Activated T-cell treated with anti-CD3 and anti-CD28 coated beads, Interleukin-2, amount 50 U/mL, for 24 hours (primary cell): ENCODE measurements around the gene VCPKMT.

Experiments used
- DNase-seq: peaks from one replicate; pipeline ENCODE4 v3.0.0-alpha.2; 2020
- H3K27ac Mint-ChIP-seq: 2 replicates; pipeline ENCODE4 v1.8.0; 2020; ENCODE audit warnings: mild to moderate bottlenecking, mixed read lengths
- H3K27me3 Mint-ChIP-seq: 2 replicates; pipeline ENCODE4 v1.8.0; 2020; ENCODE audit warnings: mixed read lengths
- H3K36me3 Mint-ChIP-seq: 2 replicates; pipeline ENCODE4 v1.8.0; 2020; ENCODE audit warnings: low read depth, mixed read lengths
- H3K4me1 Mint-ChIP-seq: 2 replicates; pipeline ENCODE4 v1.8.0; 2020; ENCODE audit warnings: low read depth, mixed read lengths
- H3K4me3 Mint-ChIP-seq: 2 replicates; pipeline ENCODE4 v1.8.0; 2020; ENCODE audit warnings: mild to moderate bottlenecking, moderate library complexity, mixed read lengths
- H3K9me3 Mint-ChIP-seq: 2 replicates; pipeline ENCODE4 v1.8.0; 2020; ENCODE audit warnings: mixed read lengths

VCPKMT gene

DNA sequence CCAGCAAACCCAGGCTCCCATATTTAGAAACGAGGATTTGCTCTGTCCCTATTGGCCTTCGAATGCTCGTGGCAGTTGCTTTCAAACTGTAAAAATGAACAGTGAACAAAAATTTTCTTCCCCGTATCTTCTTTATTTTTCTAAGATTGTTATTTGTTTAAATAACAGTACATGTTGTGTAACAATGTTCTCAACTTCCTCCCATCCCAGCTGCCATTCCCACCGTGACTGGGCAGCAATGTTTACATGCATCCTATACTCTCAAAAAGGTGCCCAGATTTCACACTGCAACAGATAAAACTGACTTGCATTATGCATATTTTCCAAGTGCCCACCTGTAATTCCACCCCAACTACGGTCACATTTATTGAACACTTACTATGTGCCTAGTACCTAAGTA, 12.8 kb downstream of the VCPKMT start:
- H3K27ac Mint-ChIP-seq = peak overlapping the region; percentile 91
- H3K36me3 Mint-ChIP-seq = peaks cover 66% of the 10 kb centered on the region
- H3K9me3 Mint-ChIP-seq = no peaks in the 10 kb centered on the region
- no peak for DNase-seq
- no peaks in the 10 kb centered on the region for H3K27me3 Mint-ChIP-seq
- peak overlapping the region; percentile 64 for H3K4me3 Mint-ChIP-seq
- H3K4me1 Mint-ChIP-seq = peaks cover 53% of the 10 kb centered on the region

DNA sequence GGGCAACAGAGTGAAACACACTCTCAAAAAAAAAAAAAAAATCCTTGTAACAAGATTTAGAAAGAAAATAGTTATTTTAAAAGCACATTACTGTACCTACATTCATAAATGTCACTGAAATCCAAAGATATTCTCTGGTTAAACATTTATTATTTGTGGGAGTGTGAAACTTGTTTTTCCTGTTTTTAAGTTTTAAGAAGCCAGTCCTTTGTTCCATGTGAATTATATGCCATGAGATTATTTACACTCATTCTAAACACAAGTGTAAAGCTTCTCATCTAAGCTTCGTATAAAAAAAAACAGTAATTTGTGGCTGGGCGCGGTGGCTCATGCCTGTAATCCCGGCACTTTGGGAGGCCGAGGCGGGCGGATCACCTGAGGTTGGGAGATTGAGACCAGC, 15.0 kb downstream of the VCPKMT start:
- H3K27ac Mint-ChIP-seq = no peak overlapping the region

DNA sequence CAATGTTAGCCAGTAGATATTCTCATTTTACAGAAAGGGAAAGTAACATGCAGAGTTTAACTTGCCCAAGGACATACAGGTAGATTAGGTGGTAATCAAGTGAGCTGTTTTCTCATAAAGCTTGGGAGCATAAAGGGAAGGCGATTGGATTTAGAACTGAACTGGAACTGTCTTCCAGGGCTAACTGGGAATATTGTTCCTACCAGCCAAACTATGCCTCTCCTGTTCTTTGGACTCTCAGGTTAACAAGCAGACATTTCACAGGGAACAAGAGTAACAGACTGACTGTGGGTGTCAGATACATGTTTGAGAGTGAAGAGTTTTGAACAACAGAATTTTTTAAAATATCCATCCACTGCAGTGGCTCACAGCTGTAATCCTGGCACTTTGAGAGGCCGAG, 15.6 kb downstream of the VCPKMT start:
- Mint-ChIP-seq H3K4me3 (no peak overlapping the region), H3K27ac (peak overlapping the region; percentile 62), H3K36me3 (peaks cover 41% of the 10 kb centered on the region), H3K9me3 (no peaks in the 10 kb centered on the region), H3K4me1 (peaks cover 75% of the 10 kb centered on the region), H3K27me3 (no peaks in the 10 kb centered on the region)
- no peak for DNase-seq

More for the DNA sequence above, 15.0 kb downstream of the VCPKMT start:
- Mint-ChIP-seq H3K4me1 (peaks cover 69% of the 10 kb centered on the region), H3K36me3 (peaks cover 46% of the 10 kb centered on the region), H3K27me3 (no peaks in the 10 kb centered on the region), H3K9me3 (no peaks in the 10 kb centered on the region), H3K4me3 (no peak overlapping the region)
- DNase-seq = no peak

DNA sequence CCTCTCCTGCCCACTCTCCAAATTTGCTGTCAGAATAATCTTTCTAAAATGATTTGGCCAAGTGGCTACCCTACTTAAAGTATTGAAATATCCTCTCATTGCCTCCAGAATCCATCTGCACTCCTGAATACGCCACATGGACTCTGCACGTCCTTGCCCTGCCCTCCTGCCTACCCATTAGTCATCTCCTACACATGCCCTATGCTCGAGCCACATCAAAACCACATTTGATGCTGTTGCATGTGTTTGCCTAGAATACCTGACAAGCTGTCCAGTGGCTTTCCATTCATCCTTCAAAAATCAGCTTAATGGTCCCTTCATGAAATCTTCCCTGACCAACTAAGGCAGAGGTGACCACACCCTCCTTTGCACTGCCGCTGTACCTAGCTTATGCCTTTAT, 17.0 kb downstream of the VCPKMT start:
- peaks cover 74% of the 10 kb centered on the region for H3K4me1 Mint-ChIP-seq
- DNase-seq = no peak
- peak overlapping the region; percentile 47 for H3K27ac Mint-ChIP-seq
- H3K36me3 Mint-ChIP-seq = peaks cover 36% of the 10 kb centered on the region
- peak overlapping the region; percentile 0 for H3K4me3 Mint-ChIP-seq
- no peaks in the 10 kb centered on the region for H3K27me3 Mint-ChIP-seq
- no peaks in the 10 kb centered on the region for H3K9me3 Mint-ChIP-seq

DNA sequence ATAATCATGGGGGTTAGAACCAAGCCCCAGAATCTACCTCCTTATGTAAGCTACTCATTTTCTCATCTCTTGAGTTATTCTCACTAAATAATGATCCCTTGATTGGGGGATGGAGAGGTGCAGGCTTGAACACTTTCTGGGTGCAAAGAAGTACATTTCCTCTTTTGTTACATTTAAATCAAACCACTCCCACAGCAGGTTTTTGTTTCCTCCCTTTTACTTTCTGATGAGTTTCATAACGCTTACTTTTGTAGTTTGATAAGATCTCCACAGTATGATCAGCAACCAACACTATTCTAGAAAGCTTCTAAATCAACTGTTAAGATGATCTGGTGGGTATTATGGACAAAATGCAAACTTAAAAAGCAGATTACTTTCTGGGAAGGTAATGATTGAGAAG, 20.5 kb downstream of the VCPKMT start:
- Mint-ChIP-seq H3K36me3 (peaks cover 10% of the 10 kb centered on the region), H3K27ac (peak overlapping the region; percentile 82), H3K4me3 (peak overlapping the region; percentile 4), H3K4me1 (peaks cover 82% of the 10 kb centered on the region), H3K9me3 (no peaks in the 10 kb centered on the region), H3K27me3 (no peaks in the 10 kb centered on the region)
- no peak for DNase-seq

DNA sequence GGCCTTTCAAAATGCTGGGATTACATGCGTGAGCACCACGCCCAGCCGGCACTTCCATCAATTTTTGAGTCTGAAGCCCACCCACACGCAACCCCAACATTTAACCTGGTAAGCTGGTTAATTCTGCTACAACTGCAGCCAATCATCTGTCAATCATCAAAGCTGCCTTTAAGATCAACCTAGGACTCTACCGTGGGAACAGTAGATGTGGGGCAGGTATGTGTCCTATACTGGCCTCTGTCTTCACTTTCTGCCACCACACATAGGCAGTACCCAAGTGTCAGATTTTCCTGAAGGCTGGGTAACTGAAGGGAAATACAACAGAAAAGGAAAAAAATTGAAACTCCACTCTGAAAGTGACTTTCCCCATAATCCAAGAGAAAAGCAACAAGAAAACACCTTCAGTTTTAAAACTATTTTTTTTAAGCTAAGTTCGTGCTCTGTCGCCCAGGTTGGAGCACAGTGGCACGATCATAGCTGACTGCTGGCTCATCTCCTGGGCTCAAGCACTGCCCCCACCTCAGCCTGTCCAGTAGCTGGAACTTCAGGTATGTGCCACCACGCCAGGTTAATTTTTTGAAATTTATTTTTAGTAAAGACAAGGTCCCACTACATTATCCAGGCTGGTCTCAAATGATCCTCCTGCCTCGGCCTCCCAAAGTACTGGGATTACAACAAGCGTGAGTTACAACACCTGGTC, 22.2 kb downstream of the VCPKMT start:
- no peak overlapping the region for H3K27ac Mint-ChIP-seq
- no peaks in the 10 kb centered on the region for H3K27me3 Mint-ChIP-seq
- peaks cover 4% of the 10 kb centered on the region for H3K36me3 Mint-ChIP-seq
- DNase-seq = no peak
- peaks cover 78% of the 10 kb centered on the region for H3K4me1 Mint-ChIP-seq
- H3K9me3 Mint-ChIP-seq = no peaks in the 10 kb centered on the region
- H3K4me3 Mint-ChIP-seq = no peak overlapping the region

DNA sequence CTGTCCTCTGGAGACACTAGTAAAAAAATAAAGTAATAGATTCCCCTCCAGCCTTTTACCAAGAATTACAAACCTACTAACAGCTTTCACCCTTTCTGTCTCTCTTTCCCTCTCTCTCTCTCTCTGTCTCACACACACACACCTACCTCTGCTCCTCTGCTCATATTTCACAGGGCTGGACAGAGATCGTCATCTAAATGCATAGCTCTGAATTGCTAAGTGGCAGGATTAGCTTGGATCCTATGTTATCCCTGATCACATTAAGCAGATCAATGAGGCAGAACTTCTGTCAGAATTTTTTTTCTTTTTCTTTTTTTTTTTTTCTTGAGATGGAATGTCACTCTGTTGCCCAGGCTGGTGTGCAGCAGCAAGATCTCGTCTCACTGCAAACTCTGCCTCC, 22.9 kb downstream of the VCPKMT start:
- H3K36me3 Mint-ChIP-seq = peaks cover 7% of the 10 kb centered on the region
- no peak for DNase-seq
- H3K9me3 Mint-ChIP-seq = no peaks in the 10 kb centered on the region
- peaks cover 79% of the 10 kb centered on the region for H3K4me1 Mint-ChIP-seq
- H3K4me3 Mint-ChIP-seq = no peak overlapping the region
- no peaks in the 10 kb centered on the region for H3K27me3 Mint-ChIP-seq
- H3K27ac Mint-ChIP-seq = peak overlapping the region; percentile 2

DNA sequence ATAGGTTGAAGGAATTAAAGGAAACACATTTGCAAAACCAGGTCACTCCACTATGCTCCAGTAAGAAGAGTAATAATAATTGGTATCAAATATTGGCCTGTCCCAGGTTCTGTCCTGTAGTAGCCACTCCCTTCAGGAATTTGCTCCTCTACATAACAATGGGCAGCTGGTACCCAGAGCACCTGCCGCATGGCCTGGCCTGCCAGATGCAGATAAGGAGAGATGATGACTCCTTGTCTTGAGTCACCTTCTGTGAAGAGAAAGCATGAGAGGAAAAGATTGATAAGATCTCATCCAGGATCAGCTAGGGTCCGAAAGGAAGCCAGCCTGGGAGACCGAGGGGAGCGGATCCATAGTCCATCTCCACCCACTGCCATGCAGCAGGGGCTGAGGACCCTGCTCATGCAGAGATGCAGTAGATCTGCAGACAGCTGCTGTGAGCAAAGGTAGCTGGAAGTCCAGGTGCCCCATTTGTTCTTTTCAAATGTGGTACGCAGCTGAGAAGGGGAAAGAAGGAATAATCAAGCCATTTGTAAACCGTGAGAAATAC, 24.3 kb downstream of the VCPKMT start:
- peaks cover 8% of the 10 kb centered on the region for H3K36me3 Mint-ChIP-seq
- no peak for DNase-seq
- H3K9me3 Mint-ChIP-seq = no peaks in the 10 kb centered on the region
- H3K27ac Mint-ChIP-seq = peak overlapping the region; percentile 16
- no peak overlapping the region for H3K4me3 Mint-ChIP-seq
- H3K4me1 Mint-ChIP-seq = peaks cover 85% of the 10 kb centered on the region
- H3K27me3 Mint-ChIP-seq = no peaks in the 10 kb centered on the region

DNA sequence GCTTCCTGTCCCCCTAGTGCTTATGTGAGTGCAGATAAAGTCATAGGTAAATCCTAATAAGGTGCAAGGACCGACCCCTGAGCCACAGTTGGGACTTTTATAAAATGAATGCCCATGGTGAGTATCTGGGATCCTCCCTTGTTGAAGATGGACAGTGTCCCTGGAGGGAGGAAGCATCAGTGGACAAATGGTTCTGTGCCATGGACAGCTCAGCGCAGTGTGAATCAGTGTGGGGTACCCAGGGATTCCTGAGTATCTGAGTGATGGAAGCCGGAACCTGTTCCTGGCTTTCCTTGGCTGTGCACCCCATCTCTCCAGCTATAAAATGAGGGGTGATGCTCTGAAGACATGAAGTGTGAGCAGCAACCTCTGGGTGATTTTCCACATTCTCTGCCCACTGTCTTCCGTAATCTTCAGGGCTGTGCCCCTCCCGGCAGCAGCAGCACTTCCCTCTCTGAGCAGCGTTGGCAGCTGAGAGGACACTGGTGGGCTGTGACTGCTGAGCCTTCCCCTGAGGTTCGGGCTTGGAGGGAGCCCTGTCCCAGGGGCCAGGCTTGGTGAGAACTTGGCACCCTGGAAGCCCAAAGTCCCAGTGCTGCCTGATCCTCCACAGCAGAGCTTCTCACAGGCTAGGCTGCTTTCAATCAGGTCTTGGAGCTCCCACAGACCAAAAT, 25.0 kb downstream of the VCPKMT start:
- Mint-ChIP-seq H3K9me3 (no peaks in the 10 kb centered on the region), H3K27ac (peak overlapping the region; percentile 6), H3K4me3 (no peak overlapping the region), H3K4me1 (peaks cover 84% of the 10 kb centered on the region), H3K36me3 (peaks cover 8% of the 10 kb centered on the region), H3K27me3 (no peaks in the 10 kb centered on the region)
- DNase-seq = no peak

DNA sequence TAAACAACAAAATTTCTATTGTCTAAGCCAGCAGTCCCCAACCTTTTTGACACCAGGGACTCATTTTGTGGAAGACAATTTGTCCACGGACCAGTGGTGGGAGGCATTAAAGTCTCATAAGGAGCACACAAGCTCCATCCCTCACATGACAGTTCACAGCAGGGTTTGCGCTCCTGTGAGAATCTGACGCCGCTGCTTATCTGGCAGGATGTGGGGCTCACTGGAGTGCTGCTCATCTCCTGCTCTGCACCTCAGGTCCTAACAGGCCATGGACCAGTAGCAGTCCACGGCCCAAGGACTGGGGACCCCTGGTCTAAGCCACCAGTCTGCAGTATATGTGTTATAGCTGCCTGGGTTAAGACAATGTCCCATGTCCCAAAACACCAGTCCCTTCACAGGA, 27.2 kb downstream of the VCPKMT start:
- peaks cover 90% of the 10 kb centered on the region for H3K4me1 Mint-ChIP-seq
- H3K27ac Mint-ChIP-seq = peak overlapping the region; percentile 77
- DNase-seq = peak; percentile 52
- H3K9me3 Mint-ChIP-seq = no peaks in the 10 kb centered on the region
- H3K27me3 Mint-ChIP-seq = no peaks in the 10 kb centered on the region
- H3K36me3 Mint-ChIP-seq = peaks cover 13% of the 10 kb centered on the region
- no peak overlapping the region for H3K4me3 Mint-ChIP-seq

DNA sequence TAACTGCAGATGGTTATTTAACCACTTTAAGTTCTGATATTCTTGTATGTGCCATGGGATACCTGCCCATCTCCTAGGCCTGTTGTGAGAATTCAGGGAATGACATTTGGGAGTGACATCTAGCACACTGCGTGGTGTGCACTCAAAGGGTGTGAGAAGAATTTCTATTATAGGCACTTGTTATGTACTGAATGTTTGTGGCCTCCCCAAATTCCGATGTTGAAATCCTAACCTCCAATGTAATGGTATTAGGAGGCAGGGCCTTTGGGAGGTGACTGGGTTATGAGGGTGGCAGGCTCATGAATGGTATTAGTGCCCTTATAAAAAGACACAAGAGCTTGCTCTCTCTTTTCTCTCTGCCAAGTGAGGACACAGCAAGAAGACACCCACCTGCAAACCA, 27.6 kb downstream of the VCPKMT start:
- no peak for DNase-seq
- Mint-ChIP-seq H3K27ac (peak overlapping the region; percentile 77), H3K4me3 (no peak overlapping the region), H3K4me1 (peaks cover 92% of the 10 kb centered on the region), H3K27me3 (no peaks in the 10 kb centered on the region), H3K36me3 (peaks cover 13% of the 10 kb centered on the region), H3K9me3 (no peaks in the 10 kb centered on the region)

DNA sequence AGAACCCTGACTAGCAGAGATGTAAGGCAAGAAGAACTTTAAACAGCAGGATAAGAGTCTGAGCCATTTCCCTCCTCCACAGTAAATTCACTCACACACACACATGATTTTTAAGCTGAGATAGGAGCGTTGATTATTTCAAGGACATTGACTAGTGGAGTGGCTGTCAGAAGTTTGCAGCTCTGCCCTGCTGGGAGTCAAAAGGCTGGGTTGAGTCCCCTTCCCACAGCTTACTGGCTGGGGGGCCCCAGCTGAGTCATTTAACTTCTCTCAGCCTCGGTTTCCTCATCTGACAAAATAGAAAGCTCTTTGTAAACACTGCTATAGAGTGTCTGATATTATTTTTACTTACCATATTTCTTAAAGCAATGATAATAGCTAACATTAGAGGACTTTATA, 28.3 kb downstream of the VCPKMT start:
- DNase-seq = no peak
- Mint-ChIP-seq H3K4me1 (peaks cover 93% of the 10 kb centered on the region), H3K9me3 (no peaks in the 10 kb centered on the region), H3K36me3 (peaks cover 13% of the 10 kb centered on the region), H3K4me3 (peak overlapping the region; percentile 37), H3K27me3 (no peaks in the 10 kb centered on the region), H3K27ac (peak overlapping the region; percentile 87)

DNA sequence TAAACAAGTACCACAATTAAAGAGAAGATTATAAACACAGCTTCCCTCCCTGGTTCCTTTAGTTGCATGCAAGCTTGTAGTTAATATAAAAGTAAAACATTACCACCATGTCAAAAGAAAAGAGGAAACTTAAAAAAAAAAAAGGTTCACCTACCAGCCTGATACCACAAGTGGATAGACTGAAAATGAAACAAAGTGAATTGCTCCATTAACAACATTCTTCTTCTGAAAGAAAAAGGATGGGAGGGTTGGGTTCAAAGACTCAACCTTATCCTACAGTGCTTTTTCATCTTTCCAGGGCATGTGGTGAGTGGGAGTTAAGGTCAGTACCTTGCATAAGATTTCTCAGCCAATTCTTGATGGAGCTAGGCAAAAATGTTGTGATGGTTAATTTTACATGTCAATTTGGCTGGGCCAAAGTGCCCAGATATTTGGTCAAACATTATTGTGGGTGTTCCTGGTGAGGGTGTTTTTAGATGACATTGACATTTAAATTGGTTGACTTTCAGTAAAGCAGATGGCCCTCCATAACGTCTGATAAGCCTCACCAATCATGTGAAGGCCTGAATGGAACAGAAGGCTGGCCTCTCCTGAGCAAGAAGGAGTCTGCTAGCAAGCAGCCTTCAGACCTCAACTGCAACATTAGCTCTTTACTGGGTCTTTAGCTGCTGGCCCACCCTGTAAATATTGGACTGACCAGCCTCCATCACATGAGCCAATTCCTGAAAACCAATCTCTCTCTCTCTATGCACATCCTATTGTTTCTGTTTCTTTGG, 28.8 kb downstream of the VCPKMT start:
- Mint-ChIP-seq H3K9me3 (no peaks in the 10 kb centered on the region), H3K4me3 (peak overlapping the region; percentile 38), H3K4me1 (peaks cover 94% of the 10 kb centered on the region), H3K27me3 (no peaks in the 10 kb centered on the region), H3K27ac (peak overlapping the region; percentile 87), H3K36me3 (peaks cover 13% of the 10 kb centered on the region)
- DNase-seq = no peak

DNA sequence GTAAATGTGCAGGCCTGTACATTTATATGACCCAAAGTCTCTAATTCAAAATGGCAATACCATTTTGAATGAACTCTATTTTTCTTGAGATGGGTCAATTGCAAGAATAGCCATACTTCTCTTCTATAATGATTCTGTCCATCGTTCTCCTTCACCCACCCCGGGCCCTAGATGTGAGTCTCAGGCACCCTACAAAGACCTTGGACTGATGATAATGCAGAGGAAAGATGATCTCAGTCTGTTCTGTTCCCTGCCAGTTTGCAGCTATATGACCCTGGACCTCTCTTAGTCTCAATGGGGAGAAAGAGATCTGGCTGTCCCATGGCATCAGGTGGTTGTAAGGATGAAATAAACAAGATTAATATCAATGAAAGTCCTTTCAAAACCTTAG, 30.1 kb downstream of the VCPKMT start:
- no peak for DNase-seq
- Mint-ChIP-seq H3K27ac (peak overlapping the region; percentile 97), H3K36me3 (peaks cover 15% of the 10 kb centered on the region), H3K9me3 (no peaks in the 10 kb centered on the region), H3K4me3 (peak overlapping the region; percentile 50), H3K4me1 (peaks cover 95% of the 10 kb centered on the region), H3K27me3 (no peaks in the 10 kb centered on the region)
